Endothelial cell (in vitro differentiated cells): Measurements from ENCODE around the gene DNER. TPM values are rescaled to one million over a fixed set of nuclear protein-coding genes. Genes with fewer than 3 reads are reported as not detected.

Experiments used
- DNase-seq: peaks from one replicate; pipeline ENCODE4 v3.0.0; 2021; ENCODE audit warnings: low spot score
- H3K27ac Mint-ChIP-seq: one replicate; pipeline ENCODE4 v1.8.0; 2021; ENCODE audit warnings: mixed read lengths, inconsistent platforms; ENCODE audit not compliant: unreplicated experiment
- H3K27me3 Mint-ChIP-seq: one replicate; pipeline ENCODE4 v1.8.0; 2021; ENCODE audit warnings: mild to moderate bottlenecking, moderate library complexity, mixed read lengths, inconsistent platforms; ENCODE audit not compliant: unreplicated experiment
- H3K36me3 Mint-ChIP-seq: one replicate; pipeline ENCODE4 v1.8.0; 2021; ENCODE audit warnings: mild to moderate bottlenecking, low read depth, mixed read lengths, inconsistent platforms; ENCODE audit not compliant: unreplicated experiment
- H3K4me1 Mint-ChIP-seq: one replicate; pipeline ENCODE4 v1.8.0; 2021; ENCODE audit warnings: mild to moderate bottlenecking, mixed read lengths, inconsistent platforms; ENCODE audit not compliant: unreplicated experiment
- H3K4me3 Mint-ChIP-seq: one replicate; pipeline ENCODE4 v1.8.0; 2021; ENCODE audit warnings: mild to moderate bottlenecking, mixed read lengths, inconsistent platforms; ENCODE audit not compliant: unreplicated experiment
- H3K9me3 Mint-ChIP-seq: one replicate; pipeline ENCODE4 v1.8.0; 2021; ENCODE audit warnings: mixed read lengths, inconsistent platforms; ENCODE audit not compliant: unreplicated experiment
- total RNA-seq: library from RNA; stranded (reverse); fragmentation: NEBNext Ultra II Directional; extraction: Animal tissue kit (Norgen Biotek cat#: 25700); gene quantifications from one replicate; pipeline ENCODE4 v1.2.1, GENCODE V29; 2021; ENCODE audit not compliant: unreplicated experiment
- TF ChIP-seq, protein P1 (sequence below): fragments of 200-600 bp; sonication (generic); IDR thresholded peaks from one replicate; pipeline ENCODE4 v1.5.0; 2021; ENCODE audit warnings: antibody characterized with exemption; ENCODE audit not compliant: unreplicated experiment

The DNER gene
- total RNA-seq, 1 donor from 2014 or later: 0.15 TPM

DNA sequence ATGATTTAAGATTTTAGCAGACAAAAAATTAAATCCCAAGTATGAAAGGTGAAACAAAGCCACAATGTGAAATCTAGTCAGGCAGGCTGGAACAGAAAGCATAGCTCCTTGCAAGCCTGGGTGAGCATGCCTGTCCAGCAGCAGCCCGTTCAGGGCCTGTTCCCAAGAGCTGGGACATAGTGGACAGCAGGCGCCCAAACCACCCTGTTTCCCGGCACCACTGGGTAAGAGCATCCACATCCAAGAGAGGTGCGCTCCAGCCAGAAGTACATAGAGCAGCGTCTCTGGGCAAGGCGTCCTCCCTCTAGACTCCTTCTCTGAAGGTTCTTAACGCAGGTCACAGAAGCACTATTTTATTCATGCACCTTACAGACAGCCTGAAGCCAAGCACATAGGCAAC is 80.8 kb downstream of the DNER start:
- Mint-ChIP-seq H3K9me3 (no peaks in the 10 kb centered on the region), H3K36me3 (no peaks in the 10 kb centered on the region), H3K27me3 (no peaks in the 10 kb centered on the region), H3K4me3 (no peak overlapping the region), H3K27ac (no peak overlapping the region), H3K4me1 (peaks cover 7% of the 10 kb centered on the region)
- no peak for DNase-seq
- TF ChIP-seq, protein P1, sequence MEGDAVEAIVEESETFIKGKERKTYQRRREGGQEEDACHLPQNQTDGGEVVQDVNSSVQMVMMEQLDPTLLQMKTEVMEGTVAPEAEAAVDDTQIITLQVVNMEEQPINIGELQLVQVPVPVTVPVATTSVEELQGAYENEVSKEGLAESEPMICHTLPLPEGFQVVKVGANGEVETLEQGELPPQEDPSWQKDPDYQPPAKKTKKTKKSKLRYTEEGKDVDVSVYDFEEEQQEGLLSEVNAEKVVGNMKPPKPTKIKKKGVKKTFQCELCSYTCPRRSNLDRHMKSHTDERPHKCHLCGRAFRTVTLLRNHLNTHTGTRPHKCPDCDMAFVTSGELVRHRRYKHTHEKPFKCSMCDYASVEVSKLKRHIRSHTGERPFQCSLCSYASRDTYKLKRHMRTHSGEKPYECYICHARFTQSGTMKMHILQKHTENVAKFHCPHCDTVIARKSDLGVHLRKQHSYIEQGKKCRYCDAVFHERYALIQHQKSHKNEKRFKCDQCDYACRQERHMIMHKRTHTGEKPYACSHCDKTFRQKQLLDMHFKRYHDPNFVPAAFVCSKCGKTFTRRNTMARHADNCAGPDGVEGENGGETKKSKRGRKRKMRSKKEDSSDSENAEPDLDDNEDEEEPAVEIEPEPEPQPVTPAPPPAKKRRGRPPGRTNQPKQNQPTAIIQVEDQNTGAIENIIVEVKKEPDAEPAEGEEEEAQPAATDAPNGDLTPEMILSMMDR: no peak

DNA sequence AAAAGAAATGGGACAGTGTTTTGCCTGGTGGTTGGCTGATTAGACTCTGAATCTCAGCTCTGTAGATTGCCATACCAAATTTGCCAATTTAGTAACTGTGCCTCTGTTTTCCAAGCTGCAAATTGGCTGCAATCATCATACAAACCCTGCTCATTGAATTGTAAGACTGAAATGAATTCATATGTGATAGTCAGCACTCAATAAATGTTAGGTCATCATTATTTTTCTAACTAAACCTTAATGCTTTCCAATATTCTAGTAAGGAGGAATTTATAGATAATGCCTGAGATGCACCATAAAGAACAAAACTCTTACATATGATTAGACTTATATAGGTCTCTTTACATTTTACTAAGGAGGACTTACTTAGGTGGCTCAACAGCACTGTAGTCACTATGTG is 85.3 kb downstream of the DNER start:
- Mint-ChIP-seq H3K9me3 (no peaks in the 10 kb centered on the region), H3K4me1 (no peaks in the 10 kb centered on the region)

DNA sequence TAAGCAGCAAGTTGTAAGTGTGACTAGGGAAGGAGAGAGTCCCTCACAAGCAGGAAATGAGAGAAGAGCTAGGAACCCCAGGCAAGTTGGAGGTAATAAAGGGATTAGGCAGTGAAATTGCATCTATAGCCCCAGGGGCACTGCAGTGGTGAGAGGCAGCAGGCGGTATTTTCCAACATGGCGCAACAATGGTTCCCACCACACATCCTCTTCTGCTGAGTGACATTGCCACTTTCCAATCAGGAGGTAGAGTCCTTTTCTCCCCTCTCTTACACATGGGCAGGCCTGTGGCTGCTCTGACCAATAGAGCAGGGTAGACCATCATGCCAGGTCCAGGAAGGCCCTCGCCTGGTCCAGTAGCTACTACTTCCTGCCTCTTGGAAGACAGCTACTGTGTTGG is 86.6 kb downstream of the DNER start:
- Mint-ChIP-seq H3K4me3 (no peak overlapping the region), H3K4me1 (no peaks in the 10 kb centered on the region), H3K27ac (no peak overlapping the region), H3K9me3 (no peaks in the 10 kb centered on the region), H3K36me3 (no peaks in the 10 kb centered on the region), H3K27me3 (peaks cover 3% of the 10 kb centered on the region)
- TF ChIP-seq, protein P1: no peak
- DNase-seq: no peak

More for the DNA sequence above, 85.3 kb downstream of the DNER start:
- no peak for DNase-seq
- H3K27me3 Mint-ChIP-seq: peaks cover 3% of the 10 kb centered on the region
- H3K36me3 Mint-ChIP-seq: no peaks in the 10 kb centered on the region
- H3K27ac Mint-ChIP-seq: no peak overlapping the region
- TF ChIP-seq, protein P1: no peak
- H3K4me3 Mint-ChIP-seq: no peak overlapping the region

DNA sequence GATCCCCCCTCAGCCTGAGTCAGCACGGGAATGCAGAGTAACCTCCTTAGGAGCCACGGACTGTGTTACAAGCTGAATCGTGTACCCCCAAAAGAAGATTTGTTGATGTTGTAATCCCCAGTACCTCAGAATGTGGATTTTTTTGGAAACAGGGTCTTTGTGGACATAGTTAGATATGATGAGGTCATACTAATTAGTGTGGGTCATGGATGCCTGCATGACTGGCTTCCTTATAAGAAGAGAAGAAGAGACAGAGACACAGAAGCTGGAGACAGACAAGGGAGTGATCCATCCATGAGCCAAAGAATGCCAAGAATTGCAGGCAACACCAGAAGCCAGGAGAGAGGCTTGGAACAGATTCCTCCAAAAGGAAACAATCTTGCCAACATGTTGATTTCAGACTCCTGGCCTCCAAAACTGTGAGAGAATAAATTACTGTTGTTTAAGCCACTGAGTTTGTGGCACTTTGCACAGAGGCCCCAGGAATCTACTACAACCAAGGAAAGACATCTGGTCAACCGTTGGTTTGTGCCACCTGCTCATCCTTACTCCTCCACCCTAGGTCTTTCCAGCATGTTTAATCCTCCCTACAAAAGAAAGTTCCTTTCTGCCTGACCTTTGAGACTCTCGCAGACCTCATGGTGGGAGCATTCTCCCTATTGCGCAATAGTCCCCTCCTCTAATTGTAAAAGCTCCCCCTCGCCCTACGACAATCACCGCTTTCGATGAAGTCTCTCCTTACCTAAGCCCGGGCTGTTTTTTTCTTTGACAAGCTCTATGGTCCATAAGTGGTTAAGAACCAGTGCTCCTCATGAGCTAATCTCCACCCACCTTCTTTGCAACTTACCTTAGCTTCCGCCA is 91.6 kb downstream of the DNER start:
- TF ChIP-seq, protein P1: no peak
- H3K9me3 Mint-ChIP-seq: no peaks in the 10 kb centered on the region
- H3K36me3 Mint-ChIP-seq: no peaks in the 10 kb centered on the region
- no peaks in the 10 kb centered on the region for H3K4me1 Mint-ChIP-seq
- H3K4me3 Mint-ChIP-seq: no peak overlapping the region
- DNase-seq: no peak
- H3K27ac Mint-ChIP-seq: no peak overlapping the region
- peaks cover 3% of the 10 kb centered on the region for H3K27me3 Mint-ChIP-seq

DNA sequence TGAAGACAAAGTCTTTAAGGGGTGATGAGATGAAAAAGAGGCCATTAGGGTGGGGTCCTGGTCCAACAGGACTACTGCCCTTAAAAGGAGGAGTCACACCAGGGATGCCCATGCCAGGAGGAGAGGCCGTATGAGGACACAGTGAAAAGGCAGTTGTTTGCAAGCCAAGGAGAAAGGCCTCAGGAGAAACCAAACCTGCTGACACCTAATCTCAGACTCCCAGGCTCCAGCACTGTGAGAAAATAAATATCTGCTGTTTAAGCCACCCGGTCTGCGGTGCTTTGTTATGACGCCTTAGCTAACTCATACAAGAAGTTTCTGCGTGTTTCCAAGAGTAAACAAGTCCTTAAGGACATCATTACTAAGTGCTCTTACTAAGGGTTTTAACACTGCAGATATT is 93.6 kb downstream of the DNER start:
- no peaks in the 10 kb centered on the region for H3K9me3 Mint-ChIP-seq
- no peak overlapping the region for H3K27ac Mint-ChIP-seq
- TF ChIP-seq, protein P1: no peak
- H3K27me3 Mint-ChIP-seq: peaks cover 3% of the 10 kb centered on the region
- H3K4me1 Mint-ChIP-seq: no peaks in the 10 kb centered on the region
- H3K4me3 Mint-ChIP-seq: no peak overlapping the region
- no peaks in the 10 kb centered on the region for H3K36me3 Mint-ChIP-seq
- DNase-seq: no peak
